GM04503 (cell line): ENCODE measurements around the gene EPHA2.
"Not testable (repeated sequence)": the region's sequence is repeated elsewhere in the genome, so short reads cannot be mapped to it uniquely, and the experiment has no call there.

Experiments
- DNase-seq: peaks from one replicate; pipeline ENCODE4 v3.0.0-alpha.2; 2012; ENCODE audit warnings: low read depth

Gene EPHA2

DNA sequence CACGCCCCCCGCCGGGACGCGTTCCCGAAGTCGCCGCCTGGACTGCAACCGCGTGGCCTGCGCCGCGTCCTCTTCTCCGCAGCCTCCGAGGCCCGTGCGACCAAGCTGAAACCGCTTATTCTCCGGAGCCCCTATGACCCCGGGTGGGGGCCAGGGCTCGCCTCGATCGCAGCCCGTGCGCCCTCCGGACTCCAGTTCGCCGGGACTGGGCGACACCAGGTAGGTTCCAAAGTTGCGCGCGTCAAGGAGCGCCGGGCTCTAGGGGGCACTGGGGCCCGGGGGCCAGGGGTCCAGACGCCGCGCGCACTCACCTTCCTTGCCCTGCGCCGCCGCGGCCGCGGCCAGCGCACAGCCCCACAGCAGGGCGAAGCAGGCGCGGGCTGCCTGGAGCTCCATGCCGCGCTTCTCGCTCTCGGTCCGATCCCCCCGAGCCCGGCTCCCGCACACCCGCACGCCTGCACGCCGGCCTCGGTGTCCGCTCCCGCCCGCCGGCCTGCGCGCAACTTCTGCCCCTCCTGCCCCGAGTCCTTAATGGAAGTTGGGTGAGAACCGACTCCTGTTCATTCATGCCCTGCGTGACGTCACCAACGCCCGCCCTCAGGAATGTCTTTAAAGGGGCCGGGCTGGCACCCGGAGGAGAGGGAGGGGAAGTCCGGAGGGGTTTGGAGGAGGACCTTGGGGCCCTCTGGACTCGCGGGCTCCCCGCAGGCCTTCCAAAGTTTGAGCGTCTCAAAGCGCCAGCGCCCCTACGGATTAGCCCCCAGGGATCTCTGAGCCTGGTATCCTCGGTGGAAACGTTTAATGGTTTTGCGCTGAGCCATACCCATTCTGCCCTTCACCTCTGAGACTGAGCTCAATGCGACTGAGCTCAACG, at the start of gene EPHA2:
EPHA2 (minus strand) TSS at position 533 of the 874 bp plus-strand sequence; CDS start at position 396, 137 bp downstream.
- DNase-seq: peak; percentile 45

- no peak for DNase-seq
These were observed 49.4 kb upstream of the EPHA2 start for GRCh38 chr1:16205334-16205671.

GRCh38 chr1:16204634-16205333, 48.9 kb upstream of the EPHA2 start:
- DNase-seq: no peak

DNA sequence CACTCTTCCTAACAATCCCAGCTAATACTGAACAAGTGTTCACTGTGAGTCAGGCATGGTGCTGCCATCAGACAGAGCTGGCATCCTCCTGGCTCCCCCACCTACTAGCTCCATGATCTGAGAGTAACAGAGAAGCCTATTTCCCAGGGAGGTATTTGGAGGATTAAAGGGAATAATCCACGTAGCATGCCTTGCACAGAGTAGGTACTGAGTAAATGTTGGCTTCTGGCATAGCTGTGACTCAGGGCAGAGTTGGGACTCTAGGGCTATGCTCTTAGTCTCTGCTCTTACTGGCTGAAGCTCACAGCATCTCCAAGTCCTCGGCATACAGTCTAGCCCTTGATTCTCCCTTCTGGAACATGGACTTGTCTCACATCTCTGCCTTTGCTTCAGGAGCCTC, 48.3 kb upstream of the EPHA2 start:
- DNase-seq: no peak

- DNase-seq: no peak
These were observed 47.7 kb upstream of the EPHA2 start for GRCh38 chr1:16203550-16203949.

DNA sequence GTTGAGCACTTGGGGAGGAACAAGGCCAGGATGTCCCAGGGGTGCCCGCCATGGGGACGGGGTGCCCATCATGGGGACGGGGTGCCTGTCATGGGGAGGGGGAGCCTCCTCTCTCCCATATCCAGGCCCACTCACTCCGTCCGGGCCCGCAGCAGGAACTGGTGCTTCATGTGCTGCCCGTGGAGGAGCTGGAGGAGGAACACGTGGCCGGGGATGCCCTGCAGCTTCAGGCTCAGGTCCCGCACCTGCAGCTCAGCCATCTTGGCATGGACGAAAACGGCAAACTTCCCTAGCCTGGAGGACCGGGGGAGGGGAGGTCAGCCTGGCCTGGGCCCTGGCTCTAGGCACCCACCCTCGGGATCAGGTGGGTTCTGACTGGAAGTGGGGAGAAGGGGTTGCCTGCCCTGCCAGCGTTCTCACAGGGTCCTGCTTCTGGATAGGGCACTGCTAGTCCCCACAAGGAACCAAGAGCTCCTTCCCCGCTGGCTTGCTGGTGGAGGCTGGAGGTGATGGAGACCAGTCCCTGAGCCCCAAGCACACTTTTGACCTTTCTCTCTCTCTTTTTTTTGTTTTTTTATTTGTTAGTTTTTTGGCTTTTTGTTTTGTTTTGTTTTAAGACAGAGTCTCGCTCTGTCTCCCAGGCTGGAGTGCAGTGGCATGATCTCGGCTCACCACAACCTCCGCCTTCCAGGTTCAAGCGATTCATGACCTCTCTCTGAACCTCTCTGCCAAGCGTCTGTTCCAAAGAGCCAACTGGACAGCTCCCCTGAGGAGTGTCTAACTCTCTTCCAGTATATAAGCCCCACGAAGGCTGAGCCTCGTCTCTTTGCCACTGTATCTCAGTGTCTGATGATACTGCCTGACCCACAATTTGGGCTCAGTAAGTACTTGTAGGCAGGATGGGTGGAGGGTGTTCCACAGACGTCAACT, 46.7 kb upstream of the EPHA2 start:
- DNase-seq: no peak

DNA sequence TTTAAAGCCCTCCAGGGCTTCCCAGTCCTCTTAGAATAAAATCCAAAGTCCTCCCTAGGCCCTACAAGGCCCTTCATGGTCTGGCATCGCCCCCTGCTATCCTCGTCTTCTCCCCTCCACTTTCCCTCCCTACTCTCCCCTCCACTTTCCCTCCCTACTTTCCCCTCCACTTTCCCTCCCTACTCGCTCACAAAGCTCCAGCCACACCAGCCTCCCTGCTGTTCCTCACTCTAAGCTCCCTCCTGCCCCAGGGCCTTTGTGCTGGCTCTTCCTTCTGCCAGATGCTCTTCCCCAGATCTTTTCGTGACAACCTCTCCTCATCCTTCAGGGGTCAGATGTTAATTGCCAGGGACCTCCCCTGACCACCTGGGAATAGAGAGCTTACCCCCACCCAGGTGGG, 43.8 kb upstream of the EPHA2 start:
- no peak for DNase-seq

DNA sequence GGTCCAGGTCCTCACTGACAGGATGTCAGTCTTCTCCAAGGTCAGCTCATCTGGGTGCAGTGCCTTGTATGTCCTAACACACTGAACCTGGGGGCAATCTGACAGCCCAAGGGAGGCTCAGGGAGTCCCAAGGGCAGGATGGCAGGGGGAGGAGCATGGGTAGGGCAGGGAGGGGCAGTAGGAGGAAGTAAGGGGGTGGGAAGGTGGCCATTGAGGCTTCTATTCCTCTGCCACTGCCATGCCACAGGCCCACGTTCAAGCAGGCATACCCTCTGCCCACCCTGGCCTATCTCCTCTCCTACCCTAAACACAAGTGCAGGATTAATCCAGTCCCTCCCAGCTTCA, 43.3 kb upstream of the EPHA2 start:
- DNase-seq: no peak

DNA sequence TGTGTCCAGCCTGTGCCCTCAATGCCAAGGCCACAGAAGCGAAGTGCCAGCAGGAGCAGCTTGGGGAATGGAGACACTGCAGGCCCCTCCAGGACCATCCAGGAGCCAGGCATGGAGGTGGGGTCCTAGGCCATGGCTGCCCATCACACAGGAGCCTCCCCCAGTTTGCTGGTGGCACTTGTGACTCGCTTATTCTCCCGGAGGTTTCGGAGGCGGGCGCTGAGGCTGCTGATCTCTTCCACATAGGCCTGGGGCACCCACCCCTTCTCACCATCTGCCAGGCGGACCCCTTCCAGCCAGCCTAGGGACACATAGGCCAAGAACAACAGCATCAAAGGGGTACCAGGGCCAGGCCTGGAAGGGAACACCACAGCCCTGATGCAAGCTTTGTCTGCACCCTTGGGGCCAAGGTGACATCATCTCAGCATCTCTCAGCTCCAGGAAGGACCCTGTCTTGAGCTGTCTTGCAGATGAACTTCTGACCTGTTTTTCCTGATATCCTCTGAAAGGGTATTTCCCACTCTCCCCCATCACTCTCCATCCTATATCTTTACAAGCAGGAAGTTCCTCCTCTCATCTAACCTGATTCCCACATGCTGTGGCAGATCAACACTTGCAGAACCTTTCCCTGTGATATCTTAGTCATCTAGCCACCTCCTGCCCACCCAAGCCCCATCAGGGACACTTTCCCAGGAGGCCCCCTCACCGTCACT, 42.7 kb upstream of the EPHA2 start:
- no peak for DNase-seq

DNA sequence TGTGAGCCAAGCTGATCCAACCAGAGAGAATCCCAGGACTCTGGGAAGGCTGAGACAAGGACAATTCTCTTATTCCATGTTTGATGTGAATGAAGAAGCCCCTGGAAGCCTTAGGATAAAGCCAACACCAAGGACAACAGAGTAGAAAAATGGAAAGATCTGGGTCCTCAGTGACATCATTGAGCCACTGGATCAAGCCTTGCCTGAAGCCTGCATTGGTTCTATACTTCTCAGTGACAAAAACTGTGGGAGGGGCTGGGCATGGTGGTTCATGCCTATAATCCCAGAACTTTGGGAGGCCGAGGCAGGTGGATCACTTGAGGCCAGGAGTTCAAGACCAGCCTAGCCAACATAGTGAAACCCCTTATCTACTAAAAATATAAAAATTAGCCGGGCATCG, 41.0 kb upstream of the EPHA2 start:
- no peak for DNase-seq

DNA sequence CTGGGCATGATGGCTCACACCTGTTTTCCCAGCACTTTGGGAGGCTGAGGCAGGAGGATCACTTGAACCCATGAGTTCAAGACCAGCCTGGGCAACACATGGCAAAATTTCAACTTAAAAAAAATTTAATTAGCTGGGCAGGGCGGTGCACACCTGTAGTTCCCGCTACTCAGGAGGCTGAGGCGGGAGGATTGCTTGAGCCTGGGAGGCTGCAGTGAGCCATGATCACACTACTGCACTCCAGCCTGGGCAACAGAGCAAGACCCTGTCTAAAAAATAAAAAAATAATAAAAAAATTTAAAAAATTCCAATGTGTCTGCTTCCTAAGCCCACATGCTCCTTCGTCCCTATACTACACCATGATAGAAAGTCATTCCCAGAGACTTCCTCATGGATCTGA, 40.3 kb upstream of the EPHA2 start:
- DNase-seq: not testable (repeated sequence)

GRCh38 chr1:16195518-16195905, 39.6 kb upstream of the EPHA2 start:
- DNase-seq: no peak

- no peak for DNase-seq
These were observed 36.2 kb upstream of the EPHA2 start for GRCh38 chr1:16191916-16192546.

DNA sequence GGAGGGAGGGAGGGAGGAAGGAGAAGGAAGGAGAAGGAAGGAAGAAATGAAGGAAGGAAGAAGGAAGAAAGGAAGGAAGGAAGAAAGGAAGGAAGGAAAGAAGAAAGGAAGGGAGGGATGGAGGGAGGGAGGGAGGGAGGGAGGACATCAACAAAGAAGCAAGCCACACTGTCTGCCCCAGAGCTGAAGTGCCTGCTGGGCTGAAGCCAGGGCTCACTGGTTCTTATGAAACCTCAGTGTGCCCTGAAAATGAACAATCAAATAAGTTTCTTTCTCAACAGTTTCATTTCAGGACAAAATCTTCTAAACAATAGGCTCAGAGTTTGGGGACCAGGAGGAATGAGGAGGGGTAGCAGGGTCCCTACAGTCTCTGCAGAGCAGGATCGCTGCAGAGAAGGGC, 35.4 kb upstream of the EPHA2 start:
- DNase-seq: no peak

- DNase-seq: no peak
These were observed 34.2 kb upstream of the EPHA2 start for GRCh38 chr1:16189921-16190621.

DNA sequence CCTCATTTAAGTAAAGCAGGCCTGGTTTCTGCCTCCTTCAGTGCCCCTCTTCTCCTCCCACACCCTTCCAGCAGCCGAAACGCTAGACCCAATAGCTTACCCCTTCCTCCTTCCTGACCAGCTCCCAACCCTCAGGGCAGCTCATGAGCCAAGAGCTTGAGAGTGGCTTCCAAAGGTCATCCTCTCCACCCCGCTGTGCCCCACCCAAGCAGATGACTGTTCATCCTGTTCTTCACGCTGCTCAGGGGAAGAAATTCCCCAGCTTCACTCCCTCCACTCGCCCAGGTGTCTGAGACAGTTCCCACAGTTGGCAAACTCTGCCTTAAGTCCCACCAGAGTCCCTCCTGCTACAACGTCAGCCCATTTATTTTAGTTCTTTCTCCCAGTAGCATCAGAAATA, 33.1 kb upstream of the EPHA2 start:
- DNase-seq: no peak

- DNase-seq: no peak
These were observed 32.0 kb upstream of the EPHA2 start for GRCh38 chr1:16187748-16188401.

DNA sequence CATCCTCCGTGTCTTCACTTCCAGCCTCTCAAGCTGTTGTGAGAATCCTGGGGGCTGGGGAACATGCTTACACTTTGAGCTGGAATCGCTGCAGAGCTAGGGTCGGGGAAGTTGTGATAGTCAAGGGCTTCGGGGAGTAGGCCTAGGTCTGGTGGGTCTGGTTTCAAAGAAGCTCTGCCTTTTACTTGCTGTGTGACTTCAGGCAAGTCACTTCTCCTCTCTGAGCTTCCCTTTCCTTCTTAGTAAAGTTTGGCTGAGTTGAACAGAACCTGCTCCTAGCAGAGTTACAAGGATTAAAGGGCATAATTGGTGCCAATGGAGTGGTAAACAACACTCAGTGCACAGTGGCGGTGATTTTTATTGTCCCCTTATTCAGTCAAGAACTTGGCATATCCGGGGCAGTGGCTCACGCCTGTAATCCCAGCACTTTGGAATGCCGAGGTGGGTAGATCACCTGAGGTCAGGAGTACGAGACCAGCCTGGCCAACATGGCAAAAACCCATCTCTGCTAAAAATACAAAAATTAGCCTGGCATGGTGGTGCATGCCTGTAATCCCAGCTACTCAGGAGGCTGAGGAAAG, 30.9 kb upstream of the EPHA2 start:
- no peak for DNase-seq

GRCh38 chr1:16184557-16185303, 28.9 kb upstream of the EPHA2 start:
- no peak for DNase-seq
